Subcutaneous adipose tissue (tissue), 4 donors: ENCODE measurements around the gene ROBO1. TPM values are rescaled to one million over a fixed set of nuclear protein-coding genes. Genes with fewer than 3 reads are reported as not detected.

Experiments used
- CTCF ChIP-seq: fragments of 450-650 bp; IDR thresholded peaks from one replicate; pipeline ENCODE4 v1.5.1; 2016; ENCODE audit warnings: low read depth, mild to moderate bottlenecking, control low read depth, antibody characterized with exemption, moderate library complexity
- total RNA-seq, 4 donors: library from RNA; depleted of rRNA; stranded (reverse); fragments of >200 nt; gene quantifications; one replicate each; pipeline ENCODE4 v1.1.0, GENCODE V29; 2016

ROBO1 gene
- total RNA-seq, 4 donors from 2014 or later: 26.6 to 34.0 (median 30.8) TPM

- TF ChIP-seq CTCF: no peak
Measured at GRCh38 chr3:79651536-79652065, 116.2 kb downstream of the ROBO1 start.

- no peak for TF ChIP-seq CTCF
Measured at GRCh38 chr3:79639855-79640254, 127.9 kb downstream of the ROBO1 start.

- no peak for TF ChIP-seq CTCF
Measured at GRCh38 chr3:79636372-79636771, 131.4 kb downstream of the ROBO1 start.

GRCh38 chr3:79632842-79633241 lies 135.0 kb downstream of the ROBO1 start:
- TF ChIP-seq CTCF: no peak

GRCh38 chr3:79618883-79619282 lies 148.9 kb downstream of the ROBO1 start:
- no peak for TF ChIP-seq CTCF

- no peak for TF ChIP-seq CTCF
Measured at GRCh38 chr3:79606414-79606813, 161.4 kb downstream of the ROBO1 start.

GRCh38 chr3:79604681-79605080 lies 163.1 kb downstream of the ROBO1 start:
- no peak for TF ChIP-seq CTCF
